ENCODE measurements around the gene RPS6KL1.

Gene RPS6KL1

GRCh38 chr14:74960736-74961135 lies 37.7 kb upstream of the RPS6KL1 start:
- Histone ChIP-seq H3K4me1 (ENCODE audit: control insufficient read depth in 5 of 5, insufficient read depth in 5 of 5, low read length in 5 of 5) (peaks cover 7 to 19% (median 13%) of the 10 kb centered on the region in 5 donors), H3K36me3 (ENCODE audit: control insufficient read depth in 5 of 5, insufficient read depth in 5 of 5, low read length in 5 of 5) (no peaks in the 10 kb centered on the region), H3K9ac (ENCODE audit: low read length in 5 of 5) (no peak overlapping the region), H3K4me3 (ENCODE audit: low read depth in 1 of 5, low read length in 5 of 5) (no peak overlapping the region), H3K27ac (ENCODE audit: low read depth, low read length) (no peak overlapping the region), H3K27me3 (ENCODE audit: control insufficient read depth in 5 of 5, insufficient read depth in 4 of 5, low read length in 5 of 5) (peaks cover 0 to 7% (median 0%) of the 10 kb centered on the region in 5 donors), H3K9me3 (ENCODE audit: control insufficient read depth in 5 of 5, low read length in 5 of 5) (no peaks in the 10 kb centered on the region)

GRCh38 chr14:74959596-74960180 lies 36.6 kb upstream of the RPS6KL1 start:
- H3K27ac ChIP-seq (ENCODE audit: low read depth, low read length): no peak overlapping the region
- peaks cover 0 to 6% (median 0%) of the 10 kb centered on the region in 5 donors for H3K27me3 ChIP-seq (ENCODE audit: control insufficient read depth in 5 of 5, insufficient read depth in 4 of 5, low read length in 5 of 5)

GRCh38 chr14:74956280-74957072 lies 33.4 kb upstream of the RPS6KL1 start:
- H3K9ac ChIP-seq (ENCODE audit: low read length in 5 of 5): no peak overlapping the region
- H3K4me1 ChIP-seq (ENCODE audit: control insufficient read depth in 5 of 5, insufficient read depth in 5 of 5, low read length in 5 of 5): peaks cover 3 to 30% (median 21%) of the 10 kb centered on the region in 5 donors

More at GRCh38 chr14:74959596-74960180, 36.6 kb upstream of the RPS6KL1 start:
- Histone ChIP-seq H3K4me3 (ENCODE audit: low read depth in 1 of 5, low read length in 5 of 5) (no peak overlapping the region), H3K9ac (ENCODE audit: low read length in 5 of 5) (no peak overlapping the region), H3K9me3 (ENCODE audit: control insufficient read depth in 5 of 5, low read length in 5 of 5) (no peaks in the 10 kb centered on the region), H3K4me1 (ENCODE audit: control insufficient read depth in 5 of 5, insufficient read depth in 5 of 5, low read length in 5 of 5) (peaks cover 9 to 26% (median 18%) of the 10 kb centered on the region in 5 donors), H3K36me3 (ENCODE audit: control insufficient read depth in 5 of 5, insufficient read depth in 5 of 5, low read length in 5 of 5) (no peaks in the 10 kb centered on the region)

GRCh38 chr14:74956027-74956279 lies 32.9 kb upstream of the RPS6KL1 start:
- peaks cover 0 to 8% (median 0%) of the 10 kb centered on the region in 5 donors for H3K27me3 ChIP-seq (ENCODE audit: control insufficient read depth in 5 of 5, insufficient read depth in 4 of 5, low read length in 5 of 5)
- no peak overlapping the region for H3K9ac ChIP-seq (ENCODE audit: low read length in 5 of 5)
- H3K9me3 ChIP-seq (ENCODE audit: control insufficient read depth in 5 of 5, low read length in 5 of 5): no peaks in the 10 kb centered on the region
- H3K36me3 ChIP-seq (ENCODE audit: control insufficient read depth in 5 of 5, insufficient read depth in 5 of 5, low read length in 5 of 5): no peaks in the 10 kb centered on the region
- peak overlapping the region in 3 of 5 donors; percentile 6 to 61 (median 58) for H3K4me3 ChIP-seq (ENCODE audit: low read depth in 1 of 5, low read length in 5 of 5)
- H3K27ac ChIP-seq (ENCODE audit: low read depth, low read length): no peak overlapping the region
- H3K4me1 ChIP-seq (ENCODE audit: control insufficient read depth in 5 of 5, insufficient read depth in 5 of 5, low read length in 5 of 5): peaks cover 3 to 33% (median 21%) of the 10 kb centered on the region in 5 donors

More at GRCh38 chr14:74956280-74957072, 33.4 kb upstream of the RPS6KL1 start:
- no peaks in the 10 kb centered on the region for H3K36me3 ChIP-seq (ENCODE audit: control insufficient read depth in 5 of 5, insufficient read depth in 5 of 5, low read length in 5 of 5)
- H3K4me3 ChIP-seq (ENCODE audit: low read depth in 1 of 5, low read length in 5 of 5): no peak overlapping the region
- no peaks in the 10 kb centered on the region for H3K9me3 ChIP-seq (ENCODE audit: control insufficient read depth in 5 of 5, low read length in 5 of 5)
- no peak overlapping the region for H3K27ac ChIP-seq (ENCODE audit: low read depth, low read length)
- peaks cover 0 to 6% (median 0%) of the 10 kb centered on the region in 5 donors for H3K27me3 ChIP-seq (ENCODE audit: control insufficient read depth in 5 of 5, insufficient read depth in 4 of 5, low read length in 5 of 5)

- Histone ChIP-seq H3K4me1 (ENCODE audit: control insufficient read depth in 5 of 5, insufficient read depth in 5 of 5, low read length in 5 of 5) (peaks cover 2 to 33% (median 21%) of the 10 kb centered on the region in 5 donors), H3K27ac (ENCODE audit: low read depth, low read length) (no peak within 1 kb of the TSS), H3K9ac (ENCODE audit: low read length in 5 of 5) (peak within 1 kb of the TSS in 3 of 5 donors; percentile 14 to 59 (median 14)), H3K36me3 (ENCODE audit: control insufficient read depth in 5 of 5, insufficient read depth in 5 of 5, low read length in 5 of 5) (no peaks in the 10 kb centered on the region), H3K27me3 (ENCODE audit: control insufficient read depth in 5 of 5, insufficient read depth in 4 of 5, low read length in 5 of 5) (peaks cover 0 to 10% (median 0%) of the 10 kb centered on the region in 5 donors), H3K4me3 (ENCODE audit: low read depth in 1 of 5, low read length in 5 of 5) (peak within 1 kb of the TSS in 4 of 5 donors; percentile 45 to 61 (median 56)), H3K9me3 (ENCODE audit: control insufficient read depth in 5 of 5, low read length in 5 of 5) (no peaks in the 10 kb centered on the region)
Observed at GRCh38 chr14:74955229-74956026, 32.4 kb upstream of the RPS6KL1 start, which contains the start of gene PGF. PGF (minus strand) TSS chr14:74955597; CDS start chr14:74955242, 355 bp downstream.

- Histone ChIP-seq H3K4me1 (ENCODE audit: control insufficient read depth in 5 of 5, insufficient read depth in 5 of 5, low read length in 5 of 5) (peaks cover 2 to 33% (median 21%) of the 10 kb centered on the region in 5 donors), H3K27me3 (ENCODE audit: control insufficient read depth in 5 of 5, insufficient read depth in 4 of 5, low read length in 5 of 5) (peaks cover 0 to 14% (median 0%) of the 10 kb centered on the region in 5 donors), H3K27ac (ENCODE audit: low read depth, low read length) (no peak overlapping the region), H3K4me3 (ENCODE audit: low read depth in 1 of 5, low read length in 5 of 5) (peak overlapping the region in 4 of 5 donors; percentile 45 to 61 (median 56)), H3K9me3 (ENCODE audit: control insufficient read depth in 5 of 5, low read length in 5 of 5) (no peaks in the 10 kb centered on the region), H3K36me3 (ENCODE audit: control insufficient read depth in 5 of 5, insufficient read depth in 5 of 5, low read length in 5 of 5) (no peaks in the 10 kb centered on the region), H3K9ac (ENCODE audit: low read length in 5 of 5) (peak overlapping the region in 2 of 5 donors; percentile 14)
Observed at GRCh38 chr14:74954947-74955228, 31.8 kb upstream of the RPS6KL1 start.

GRCh38 chr14:74954232-74954946 lies 31.3 kb upstream of the RPS6KL1 start:
- H3K9ac ChIP-seq (ENCODE audit: low read length in 5 of 5): peak overlapping the region in 2 of 5 donors; percentile 14 to 39
- H3K27me3 ChIP-seq (ENCODE audit: control insufficient read depth in 5 of 5, insufficient read depth in 4 of 5, low read length in 5 of 5): peaks cover 0 to 16% (median 0%) of the 10 kb centered on the region in 5 donors
- peaks cover 2 to 33% (median 21%) of the 10 kb centered on the region in 5 donors for H3K4me1 ChIP-seq (ENCODE audit: control insufficient read depth in 5 of 5, insufficient read depth in 5 of 5, low read length in 5 of 5)
- H3K36me3 ChIP-seq (ENCODE audit: control insufficient read depth in 5 of 5, insufficient read depth in 5 of 5, low read length in 5 of 5): no peaks in the 10 kb centered on the region
- H3K4me3 ChIP-seq (ENCODE audit: low read depth in 1 of 5, low read length in 5 of 5): peak overlapping the region in 3 of 5 donors; percentile 55 to 61 (median 58)
- H3K27ac ChIP-seq (ENCODE audit: low read depth, low read length): no peak overlapping the region
- no peaks in the 10 kb centered on the region for H3K9me3 ChIP-seq (ENCODE audit: control insufficient read depth in 5 of 5, low read length in 5 of 5)

GRCh38 chr14:74953686-74954085 lies 30.6 kb upstream of the RPS6KL1 start:
- H3K36me3 ChIP-seq (ENCODE audit: control insufficient read depth in 5 of 5, insufficient read depth in 5 of 5, low read length in 5 of 5): peaks cover 0 to 2% (median 0%) of the 10 kb centered on the region in 5 donors
- H3K27ac ChIP-seq (ENCODE audit: low read depth, low read length): no peak overlapping the region
- H3K4me3 ChIP-seq (ENCODE audit: low read depth in 1 of 5, low read length in 5 of 5): peak overlapping the region in 2 of 5 donors; percentile 58 to 61
- no peak overlapping the region for H3K9ac ChIP-seq (ENCODE audit: low read length in 5 of 5)
- H3K27me3 ChIP-seq (ENCODE audit: control insufficient read depth in 5 of 5, insufficient read depth in 4 of 5, low read length in 5 of 5): peaks cover 0 to 19% (median 0%) of the 10 kb centered on the region in 5 donors
- H3K4me1 ChIP-seq (ENCODE audit: control insufficient read depth in 5 of 5, insufficient read depth in 5 of 5, low read length in 5 of 5): peaks cover 2 to 33% (median 21%) of the 10 kb centered on the region in 5 donors
- no peaks in the 10 kb centered on the region for H3K9me3 ChIP-seq (ENCODE audit: control insufficient read depth in 5 of 5, low read length in 5 of 5)

- H3K27me3 ChIP-seq (ENCODE audit: control insufficient read depth in 5 of 5, insufficient read depth in 4 of 5, low read length in 5 of 5): peaks cover 0 to 20% (median 0%) of the 10 kb centered on the region in 5 donors
- H3K27ac ChIP-seq (ENCODE audit: low read depth, low read length): no peak overlapping the region
- H3K9ac ChIP-seq (ENCODE audit: low read length in 5 of 5): peak overlapping the region in 1 of 5 donors; percentile 20
- H3K36me3 ChIP-seq (ENCODE audit: control insufficient read depth in 5 of 5, insufficient read depth in 5 of 5, low read length in 5 of 5): peaks cover 0 to 7% (median 0%) of the 10 kb centered on the region in 5 donors
- peaks cover 2 to 33% (median 21%) of the 10 kb centered on the region in 5 donors for H3K4me1 ChIP-seq (ENCODE audit: control insufficient read depth in 5 of 5, insufficient read depth in 5 of 5, low read length in 5 of 5)
- no peaks in the 10 kb centered on the region for H3K9me3 ChIP-seq (ENCODE audit: control insufficient read depth in 5 of 5, low read length in 5 of 5)
- no peak overlapping the region for H3K4me3 ChIP-seq (ENCODE audit: low read depth in 1 of 5, low read length in 5 of 5)
Observed at GRCh38 chr14:74952697-74953484, 29.8 kb upstream of the RPS6KL1 start.
